Smooth muscle cell (in vitro differentiated cells): ENCODE measurements around the gene CFAP47. TPM values are rescaled to one million over a fixed set of nuclear protein-coding genes. Genes with fewer than 3 reads are reported as not detected.

Experiments
- DNase-seq: peaks from one replicate; lab custom pipeline; 2025; ENCODE audit not compliant: unreplicated experiment; lab: John Stamatoyannopoulos, UW
- H2AFZ ChIP-seq: fragments of 200-600 bp; sonication (generic); 2 replicates; pipeline ENCODE4 v1.6.0; 2016; ENCODE audit warnings: antibody characterized with exemption, low read depth, mild to moderate bottlenecking
- H3F3A ChIP-seq: fragments of 200-600 bp; sonication (generic); 2 replicates; pipeline ENCODE4 v1.6.0; 2017; ENCODE audit warnings: antibody characterized with exemption, low read depth
- H3K27ac ChIP-seq: fragments of 200-600 bp; sonication (generic); 2 replicates; pipeline ENCODE4 v1.5.1; 2016; ENCODE audit warnings: low read depth, mild to moderate bottlenecking
- H3K27me3 ChIP-seq: fragments of 200-600 bp; sonication (generic); 2 replicates; pipeline ENCODE4 v1.6.1; 2016; ENCODE audit warnings: low read depth, mild to moderate bottlenecking
- H3K36me3 ChIP-seq: fragments of 200-600 bp; sonication (generic); 2 replicates; pipeline ENCODE4 v1.5.1; 2016; ENCODE audit warnings: low read depth
- H3K4me1 ChIP-seq: fragments of 200-600 bp; sonication (generic); 2 replicates; pipeline ENCODE4 v1.5.1; 2016; ENCODE audit warnings: low read depth
- H3K4me2 ChIP-seq: fragments of 200-600 bp; sonication (generic); 2 replicates; pipeline ENCODE4 v1.6.0; 2016; ENCODE audit warnings: mild to moderate bottlenecking
- H3K4me3 ChIP-seq: fragments of 200-600 bp; sonication (generic); 2 replicates; pipeline ENCODE4 v1.5.1; 2016; ENCODE audit warnings: mild to moderate bottlenecking
- H3K79me2 ChIP-seq: fragments of 200-600 bp; sonication (generic); 2 replicates; pipeline ENCODE4 v1.6.0; 2016; ENCODE audit warnings: low read depth, mild to moderate bottlenecking
- H3K9ac ChIP-seq: fragments of 200-600 bp; sonication (generic); 2 replicates; pipeline ENCODE4 v1.6.0; 2016; ENCODE audit warnings: low read depth
- H3K9me3 ChIP-seq: fragments of 200-600 bp; sonication (generic); replicated peaks from 2 replicates; pipeline ENCODE4 v1.5.1; 2016; ENCODE audit warnings: low read depth
- H4K20me1 ChIP-seq: fragments of 200-600 bp; sonication (generic); 2 replicates; pipeline ENCODE4 v1.6.0; 2016; ENCODE audit warnings: low read depth
- CTCF ChIP-seq: fragments of 200-600 bp; sonication (generic); IDR thresholded peaks from 2 replicates; pipeline ENCODE4 v1.5.1; 2017; ENCODE audit warnings: borderline replicate concordance, mild to moderate bottlenecking, antibody characterized with exemption; ENCODE audit not compliant: insufficient read depth, poor library complexity, severe bottlenecking
- WGBS: methylation state at CpG from one replicate; pipeline ENCODE4 v1.1.7; 2016; ENCODE audit warnings: low lambda C conversion rate; 5-methylcytosine and 5-hydroxymethylcytosine counted together
- polyA plus RNA-seq: library from polyadenylated mRNA; unstranded; fragments of >200 nt; fragmentation: Nextera tagmentation; extraction: Ambion mirVana; gene quantifications from 2 replicates; pipeline ENCODE4 v1.2.1, GENCODE V29; 2016
- total RNA-seq: library from RNA; depleted of rRNA; stranded (reverse); fragments of >200 nt; gene quantifications from 2 replicates; pipeline ENCODE4 v1.2.3, GENCODE V29; 2014

The CFAP47 gene
- total and polyA plus RNA-seq, 2 experiments from 2014 or later, result 0.04 to 0.22 TPM

DNA sequence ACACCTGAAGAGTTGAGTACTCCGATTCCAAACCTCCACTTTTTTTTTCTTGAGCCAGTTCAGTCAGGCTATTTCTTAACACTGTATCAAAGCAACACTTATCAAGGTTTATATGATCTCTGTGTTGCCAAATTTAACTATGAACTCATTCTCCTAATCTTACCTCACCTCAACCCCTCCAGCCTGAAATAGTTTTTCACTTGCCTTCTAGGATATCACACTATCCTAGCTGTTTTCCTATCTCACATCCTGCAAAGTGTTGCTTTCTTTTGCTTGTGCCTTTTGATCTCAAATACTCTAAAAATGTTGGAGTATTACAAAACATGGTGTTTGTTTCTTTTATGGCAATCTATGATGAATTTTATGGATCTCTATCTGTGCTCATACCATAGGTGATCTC, 415.0 kb downstream of the CFAP47 start:
- no peak overlapping the region for H3K4me2 ChIP-seq
- H3K79me2 ChIP-seq, result no peaks in the 10 kb centered on the region
- no peak overlapping the region for H3K4me3 ChIP-seq
- no peaks in the 10 kb centered on the region for H3K9me3 ChIP-seq
- H3K4me1 ChIP-seq, result no peaks in the 10 kb centered on the region
- no peak for DNase-seq
- WGBS, result 100% methylated on average over 1 of the region's 1 CpG
- H3K27ac ChIP-seq, result no peak overlapping the region
- H3K36me3 ChIP-seq, result no peaks in the 10 kb centered on the region
- H3F3A ChIP-seq, result no peaks in the 10 kb centered on the region
- no peaks in the 10 kb centered on the region for H4K20me1 ChIP-seq
- H2AFZ ChIP-seq, result no peak overlapping the region
- TF ChIP-seq CTCF, result no peak
- no peaks in the 10 kb centered on the region for H3K27me3 ChIP-seq
- no peak overlapping the region for H3K9ac ChIP-seq

DNA sequence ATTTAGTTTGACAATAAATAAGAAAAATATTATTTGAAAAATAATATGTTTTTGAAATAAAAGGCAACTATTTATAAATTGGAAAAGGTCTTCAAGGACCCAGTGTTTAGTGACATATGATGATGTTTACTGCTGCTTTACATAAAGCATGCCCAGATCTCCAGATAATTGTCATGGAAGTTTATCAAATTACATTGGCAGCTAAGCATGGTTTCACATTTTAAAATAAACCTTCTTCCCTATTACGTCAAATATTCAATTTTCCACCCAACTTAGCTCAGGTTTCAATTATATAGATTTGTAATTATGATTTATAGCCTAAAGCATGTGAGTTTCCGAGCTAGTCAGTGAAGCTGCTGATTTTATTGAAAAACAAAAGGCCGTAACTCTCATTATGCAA, 417.2 kb downstream of the CFAP47 start:
- Histone ChIP-seq H3F3A (no peaks in the 10 kb centered on the region), H4K20me1 (no peaks in the 10 kb centered on the region), H3K27ac (no peak overlapping the region), H3K27me3 (no peaks in the 10 kb centered on the region), H3K9me3 (no peaks in the 10 kb centered on the region), H3K9ac (no peak overlapping the region), H3K4me3 (no peak overlapping the region), H3K4me2 (no peak overlapping the region), H3K4me1 (no peaks in the 10 kb centered on the region), H3K79me2 (no peaks in the 10 kb centered on the region), H3K36me3 (no peaks in the 10 kb centered on the region), H2AFZ (no peak overlapping the region)
- DNase-seq, result no peak
- 74% methylated on average over 3 of the region's 3 CpGs for WGBS
- no peak for TF ChIP-seq CTCF

DNA sequence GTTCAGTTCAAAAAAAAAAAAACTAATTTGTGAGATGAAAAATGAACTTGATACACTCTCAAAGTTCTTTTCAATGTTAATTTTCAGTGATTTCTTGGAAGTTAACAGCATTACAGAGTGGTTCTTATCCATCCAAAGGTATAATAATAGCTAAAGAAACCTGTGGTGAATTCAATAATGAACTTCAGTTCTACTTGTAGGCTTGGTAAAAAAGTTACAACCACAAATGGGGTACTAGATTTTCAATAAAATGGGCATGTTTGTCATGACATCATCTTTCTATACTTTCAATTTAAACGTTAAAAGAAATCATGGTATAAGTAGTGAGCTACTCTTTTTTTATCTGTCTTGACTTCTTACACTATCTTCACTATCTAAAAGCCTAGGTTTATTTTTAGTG, 424.8 kb downstream of the CFAP47 start:
- H2AFZ ChIP-seq, result no peak overlapping the region
- H3K36me3 ChIP-seq, result no peaks in the 10 kb centered on the region
- no peaks in the 10 kb centered on the region for H3F3A ChIP-seq
- no peaks in the 10 kb centered on the region for H3K9me3 ChIP-seq
- TF ChIP-seq CTCF, result no peak
- no peak overlapping the region for H3K9ac ChIP-seq
- H4K20me1 ChIP-seq, result no peaks in the 10 kb centered on the region
- no peaks in the 10 kb centered on the region for H3K79me2 ChIP-seq
- no peak overlapping the region for H3K4me2 ChIP-seq
- WGBS, result 71% methylated on average over 1 of the region's 1 CpG
- no peaks in the 10 kb centered on the region for H3K27me3 ChIP-seq
- no peak for DNase-seq
- H3K4me3 ChIP-seq, result no peak overlapping the region
- H3K27ac ChIP-seq, result no peak overlapping the region
- no peaks in the 10 kb centered on the region for H3K4me1 ChIP-seq

DNA sequence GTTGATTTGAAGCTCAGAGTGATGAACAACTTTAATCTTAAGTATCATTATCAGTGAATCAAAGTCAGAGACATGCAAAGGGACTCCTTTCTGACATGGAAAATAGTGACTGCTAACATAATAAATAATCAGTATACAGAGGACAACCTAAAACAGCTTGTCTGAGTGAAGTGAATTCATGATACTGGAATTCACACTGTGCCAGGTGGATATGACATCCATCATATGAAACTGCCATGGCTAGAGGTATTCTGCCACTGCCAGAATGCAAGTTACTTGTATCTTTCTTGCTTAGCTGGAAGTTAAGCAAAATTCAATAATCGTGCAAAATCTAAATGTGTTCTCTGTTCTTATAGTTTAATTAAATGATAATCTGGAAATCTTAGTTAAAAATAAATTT, 429.0 kb downstream of the CFAP47 start:
- no peaks in the 10 kb centered on the region for H3K36me3 ChIP-seq
- no peaks in the 10 kb centered on the region for H3K79me2 ChIP-seq
- no peaks in the 10 kb centered on the region for H3K9me3 ChIP-seq
- no peaks in the 10 kb centered on the region for H3K4me1 ChIP-seq
- H3K27ac ChIP-seq, result no peak overlapping the region
- no peak for TF ChIP-seq CTCF
- no peak overlapping the region for H2AFZ ChIP-seq
- no peak overlapping the region for H3K4me2 ChIP-seq
- no peak overlapping the region for H3K4me3 ChIP-seq
- WGBS, result 77% methylated on average over 1 of the region's 1 CpG
- no peak for DNase-seq
- H3K9ac ChIP-seq, result no peak overlapping the region
- no peaks in the 10 kb centered on the region for H3K27me3 ChIP-seq
- no peaks in the 10 kb centered on the region for H3F3A ChIP-seq
- H4K20me1 ChIP-seq, result no peaks in the 10 kb centered on the region
